ENCODE measurements around the gene FARP1.
A peak's percentile ranks its signal among the peaks of the same experiment; 100 is the strongest.
"Not testable (repeated sequence)": the region's sequence is repeated elsewhere in the genome, so short reads cannot be mapped to it uniquely, and the experiment has no call there.

Gene FARP1

DNA sequence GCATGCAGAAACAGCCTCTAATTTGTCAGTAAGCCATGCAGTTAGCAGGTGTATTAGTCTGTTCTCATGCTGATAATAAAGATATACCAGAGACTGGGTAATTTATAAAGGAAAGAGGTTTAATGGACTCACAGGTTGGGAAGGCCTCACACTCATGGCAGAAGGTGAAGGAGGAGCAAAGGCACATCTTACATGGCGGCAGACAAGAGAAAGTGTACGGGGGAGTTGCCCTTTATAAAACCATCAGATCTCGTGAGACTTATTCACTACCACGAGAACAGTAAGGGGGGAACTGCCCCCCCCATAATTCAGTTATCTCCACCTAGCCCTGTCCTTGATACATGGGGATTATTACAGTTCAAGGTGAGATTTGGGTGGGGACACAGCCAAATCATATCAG, 87.9 kb downstream of the FARP1 start:
- DNase-seq (ENCODE audit: low spot score): not testable (repeated sequence)

DNA sequence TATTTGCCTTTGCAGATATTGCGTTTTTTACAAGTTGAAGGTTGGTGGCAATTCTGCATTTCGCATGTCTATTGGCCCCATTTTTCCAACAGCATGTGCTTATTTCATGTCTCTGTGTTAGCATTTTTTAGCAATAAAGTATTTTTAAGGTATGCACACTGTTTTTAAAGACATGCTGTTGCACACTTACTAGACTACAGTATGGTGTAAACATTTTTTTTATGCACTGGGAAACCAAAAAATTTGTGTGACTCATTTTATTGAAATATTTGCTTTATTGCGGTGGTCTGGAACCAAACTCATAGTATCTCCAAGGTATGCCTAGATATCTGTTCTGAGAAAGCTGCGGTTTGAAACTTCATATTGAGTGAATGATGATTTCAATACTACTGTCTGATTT, 89.6 kb downstream of the FARP1 start:
- DNase-seq (ENCODE audit: low spot score): no peak

- no peak for DNase-seq (ENCODE audit: low spot score)
Observed at GRCh38 chr13:98233127-98233526, 90.2 kb downstream of the FARP1 start.

GRCh38 chr13:98234348-98234747, 91.5 kb downstream of the FARP1 start:
- DNase-seq (ENCODE audit: low spot score): no peak

DNA sequence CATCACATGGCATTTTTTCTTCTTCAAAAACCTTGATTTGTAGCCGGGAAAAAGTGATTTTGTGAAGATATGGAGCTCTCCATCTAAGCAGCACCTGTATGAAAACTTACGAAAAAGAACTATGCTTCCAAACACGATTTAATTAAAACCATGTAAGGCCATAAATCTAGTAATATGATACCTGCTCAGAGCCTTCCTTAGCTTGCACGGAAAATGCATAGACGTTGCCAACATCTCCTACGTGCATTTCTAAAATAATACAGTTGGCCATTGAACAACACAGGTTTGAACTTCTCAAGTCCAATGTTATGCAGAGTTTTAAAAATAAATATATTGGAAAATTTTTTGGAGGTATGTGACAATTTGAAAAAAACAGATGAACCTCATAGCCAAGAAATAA, 93.3 kb downstream of the FARP1 start:
- DNase-seq (ENCODE audit: low spot score): no peak

- DNase-seq (ENCODE audit: low spot score): no peak
Observed at GRCh38 chr13:98237331-98237730, 94.4 kb downstream of the FARP1 start.

GRCh38 chr13:98239162-98240076, 96.5 kb downstream of the FARP1 start:
- DNase-seq (ENCODE audit: low spot score): no peak

DNA sequence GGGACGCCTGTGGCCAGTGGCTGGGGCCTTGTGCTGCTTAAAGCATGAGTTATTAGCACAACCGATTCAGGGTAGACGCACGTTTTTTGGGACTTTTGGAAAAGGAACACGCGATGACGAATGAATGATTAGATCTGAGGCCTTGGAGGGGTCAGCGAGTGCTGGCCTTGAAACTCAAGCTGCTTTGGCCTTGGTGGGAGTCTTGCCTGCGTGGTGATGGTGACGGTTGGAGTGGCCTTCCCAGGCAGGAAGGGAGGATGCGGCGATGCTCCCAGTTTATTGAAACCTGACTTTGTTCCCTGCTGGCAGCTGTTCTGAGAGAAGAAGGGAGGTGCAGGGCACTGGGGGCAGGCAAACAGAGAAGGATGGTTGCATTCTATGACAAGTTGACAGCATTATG, 97.2 kb downstream of the FARP1 start:
- no peak for DNase-seq (ENCODE audit: low spot score)

GRCh38 chr13:98240974-98241373, 98.1 kb downstream of the FARP1 start:
- DNase-seq (ENCODE audit: low spot score): no peak

GRCh38 chr13:98241976-98242375, 99.1 kb downstream of the FARP1 start:
- no peak for DNase-seq (ENCODE audit: low spot score)

DNA sequence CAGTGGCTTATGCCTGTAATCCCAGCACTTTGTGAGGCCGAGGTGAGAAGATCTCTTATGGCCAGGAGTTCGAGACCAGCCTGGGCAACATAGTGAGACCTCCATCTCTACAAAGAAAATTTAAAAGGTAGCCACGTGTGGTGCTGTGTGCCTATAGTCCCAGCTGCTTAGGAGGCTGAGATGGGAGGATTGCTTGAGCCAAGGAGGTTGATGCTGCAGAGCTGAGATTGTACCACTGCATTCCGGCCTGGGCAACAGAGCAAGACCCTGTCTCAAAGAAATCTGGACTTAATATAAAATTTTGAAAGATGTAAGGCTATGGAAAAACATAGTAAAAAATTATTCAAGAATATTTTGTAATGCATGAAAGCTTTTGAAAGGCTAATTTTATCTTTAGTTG, 99.5 kb downstream of the FARP1 start:
- DNase-seq (ENCODE audit: low spot score): no peak

DNA sequence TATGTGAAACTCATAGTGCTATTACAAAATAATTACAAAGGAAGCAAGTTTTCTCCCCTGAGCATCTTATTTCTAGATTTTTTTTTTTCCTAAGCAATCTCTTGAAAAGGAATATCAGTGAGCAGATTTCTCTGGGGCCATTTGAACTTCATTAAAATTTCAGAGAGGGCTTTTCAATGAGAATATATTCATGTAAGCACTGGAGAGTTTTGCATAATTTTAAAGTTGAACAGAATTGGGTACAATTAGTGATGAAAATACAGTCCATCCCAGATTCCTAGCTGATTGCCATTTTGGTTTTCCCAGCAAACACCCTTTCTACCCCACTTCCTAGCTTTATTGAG, 101.0 kb downstream of the FARP1 start:
- DNase-seq (ENCODE audit: low spot score): no peak

- DNase-seq (ENCODE audit: low spot score): no peak
Observed at GRCh38 chr13:98246538-98247172, 103.8 kb downstream of the FARP1 start.

DNA sequence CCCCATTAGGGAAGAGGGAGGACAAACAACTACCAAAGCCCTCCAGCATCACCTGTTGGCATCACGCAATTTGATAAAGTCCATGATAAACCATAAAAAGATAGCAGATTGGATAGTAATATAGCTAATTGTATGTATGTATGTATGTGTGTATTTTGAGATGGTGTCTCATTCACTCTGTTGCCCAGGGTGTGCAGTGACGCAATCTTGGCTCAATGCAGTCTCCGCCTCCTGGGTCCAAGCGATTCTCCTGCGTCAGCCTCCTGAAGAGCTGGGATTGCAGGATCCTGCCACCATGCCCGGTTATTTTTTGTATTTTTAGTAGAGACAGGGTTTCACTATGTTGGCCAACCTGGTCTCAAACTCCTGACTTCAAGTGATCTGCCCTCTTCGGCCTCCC, 108.8 kb downstream of the FARP1 start:
- DNase-seq (ENCODE audit: low spot score): no peak

GRCh38 chr13:98252931-98253470, 110.1 kb downstream of the FARP1 start:
- peak; percentile 58 for DNase-seq (ENCODE audit: low spot score)

DNA sequence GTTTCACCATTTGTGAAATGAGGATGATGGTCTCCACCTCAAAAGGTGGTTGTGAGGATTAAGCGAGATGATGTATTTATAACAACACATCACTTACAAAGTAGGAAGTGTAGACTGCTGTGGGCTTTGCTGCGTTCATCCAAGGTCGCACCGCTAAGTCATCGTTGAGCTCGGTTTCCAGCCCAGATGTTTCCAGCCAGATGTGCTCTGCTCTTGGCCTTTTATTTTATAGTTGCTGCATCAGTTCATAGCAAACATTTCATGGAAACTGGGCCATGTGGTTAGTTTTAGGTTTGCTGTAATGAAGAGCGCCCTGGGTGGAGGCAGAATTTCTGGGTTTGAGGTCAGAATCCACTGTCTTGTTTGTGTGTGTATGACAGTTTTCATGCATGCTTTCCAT, 110.6 kb downstream of the FARP1 start:
- no peak for DNase-seq (ENCODE audit: low spot score)

DNA sequence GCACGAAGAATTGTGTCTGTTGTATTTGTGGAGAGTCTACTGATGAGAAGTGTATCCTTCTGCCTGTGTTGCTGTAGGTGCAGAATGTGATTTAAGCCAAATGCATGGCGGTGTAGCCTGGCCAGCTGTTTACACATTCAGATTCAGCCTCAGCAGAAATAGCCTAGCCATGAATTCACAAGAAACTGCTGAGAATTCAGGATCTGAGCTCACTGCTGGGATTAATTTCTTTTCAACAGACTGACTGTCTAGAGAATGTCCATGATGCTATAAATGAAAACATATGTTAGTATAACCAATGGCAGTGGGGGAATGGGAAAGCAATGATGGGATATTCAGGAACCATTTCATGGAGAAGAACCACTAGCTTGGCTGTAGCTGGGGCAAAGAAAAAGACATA, 111.6 kb downstream of the FARP1 start:
- no peak for DNase-seq (ENCODE audit: low spot score)

- no peak for DNase-seq (ENCODE audit: low spot score)
Observed at GRCh38 chr13:98258226-98258625, 115.3 kb downstream of the FARP1 start.

GRCh38 chr13:98260357-98261164, 117.7 kb downstream of the FARP1 start:
- DNase-seq (ENCODE audit: low spot score): no peak

DNA sequence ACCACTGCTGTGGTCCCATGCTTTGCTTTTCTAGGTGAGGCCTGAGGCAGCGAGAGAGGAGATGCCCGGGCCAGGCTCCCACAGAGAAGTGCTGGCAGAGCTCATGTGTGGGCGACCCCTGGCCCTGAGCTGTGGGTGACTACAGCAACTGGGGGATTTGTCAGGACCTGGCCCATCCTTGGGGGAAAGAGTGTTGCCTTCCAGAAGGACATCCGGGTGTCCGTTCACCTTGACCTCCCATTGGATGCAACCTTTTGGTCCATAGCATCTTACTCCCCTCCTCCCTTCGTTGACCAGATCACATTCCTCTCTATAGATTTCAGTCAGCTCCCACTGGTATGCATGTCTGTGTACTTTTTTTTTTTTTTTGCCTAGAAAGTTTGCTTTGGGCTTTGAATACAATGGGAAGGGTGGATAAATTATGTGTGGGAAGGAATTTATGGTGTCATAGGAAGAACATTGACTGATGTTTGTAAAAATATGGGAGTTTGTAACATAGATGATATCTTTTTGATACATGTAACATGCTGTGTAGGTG, 118.3 kb downstream of the FARP1 start:
- DNase-seq (ENCODE audit: low spot score): no peak

GRCh38 chr13:98262292-98262691, 119.4 kb downstream of the FARP1 start:
- no peak for DNase-seq (ENCODE audit: low spot score)

- DNase-seq (ENCODE audit: low spot score): no peak
Observed at GRCh38 chr13:98263841-98264240, 120.9 kb downstream of the FARP1 start.
